ENCODE results near the gene BHLHE40.

Gene BHLHE40

DNA sequence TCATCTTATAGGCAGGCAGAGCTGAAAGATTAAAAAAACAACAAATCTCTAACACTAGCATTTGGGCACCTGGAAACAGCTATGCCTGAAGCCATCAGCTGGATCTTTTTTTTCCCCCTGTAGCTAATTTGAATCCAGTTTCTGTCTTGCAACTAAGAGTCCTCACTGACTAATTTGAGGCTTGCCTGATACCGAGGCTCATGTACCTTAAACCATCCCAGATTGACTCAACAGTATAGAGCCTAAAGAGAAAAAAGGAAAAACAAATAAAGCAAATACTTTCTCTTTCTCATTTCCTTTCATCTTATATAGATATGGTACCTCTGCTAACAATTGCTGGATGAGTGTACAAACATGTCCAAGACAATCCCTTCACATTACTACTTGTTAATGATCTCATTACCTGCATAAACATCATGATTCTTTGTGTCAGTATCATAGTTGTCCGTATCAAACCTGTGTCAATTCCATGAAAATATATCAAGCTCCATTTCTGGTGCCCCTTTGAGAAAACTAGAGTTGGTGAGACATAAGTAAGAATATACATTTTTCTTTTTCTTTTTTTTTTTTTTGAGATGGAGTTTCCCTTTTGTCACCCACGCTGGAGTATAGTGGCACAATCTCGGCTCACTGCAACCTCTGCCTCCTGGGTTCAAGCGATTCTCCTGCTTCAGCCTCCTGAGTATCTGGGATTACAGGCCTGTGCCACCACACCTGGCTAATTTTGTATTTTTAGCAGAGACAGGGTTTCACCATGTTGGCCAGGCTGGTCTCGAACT is 43.1 kb downstream of the BHLHE40 start:
- no peak for DNase-seq

DNA sequence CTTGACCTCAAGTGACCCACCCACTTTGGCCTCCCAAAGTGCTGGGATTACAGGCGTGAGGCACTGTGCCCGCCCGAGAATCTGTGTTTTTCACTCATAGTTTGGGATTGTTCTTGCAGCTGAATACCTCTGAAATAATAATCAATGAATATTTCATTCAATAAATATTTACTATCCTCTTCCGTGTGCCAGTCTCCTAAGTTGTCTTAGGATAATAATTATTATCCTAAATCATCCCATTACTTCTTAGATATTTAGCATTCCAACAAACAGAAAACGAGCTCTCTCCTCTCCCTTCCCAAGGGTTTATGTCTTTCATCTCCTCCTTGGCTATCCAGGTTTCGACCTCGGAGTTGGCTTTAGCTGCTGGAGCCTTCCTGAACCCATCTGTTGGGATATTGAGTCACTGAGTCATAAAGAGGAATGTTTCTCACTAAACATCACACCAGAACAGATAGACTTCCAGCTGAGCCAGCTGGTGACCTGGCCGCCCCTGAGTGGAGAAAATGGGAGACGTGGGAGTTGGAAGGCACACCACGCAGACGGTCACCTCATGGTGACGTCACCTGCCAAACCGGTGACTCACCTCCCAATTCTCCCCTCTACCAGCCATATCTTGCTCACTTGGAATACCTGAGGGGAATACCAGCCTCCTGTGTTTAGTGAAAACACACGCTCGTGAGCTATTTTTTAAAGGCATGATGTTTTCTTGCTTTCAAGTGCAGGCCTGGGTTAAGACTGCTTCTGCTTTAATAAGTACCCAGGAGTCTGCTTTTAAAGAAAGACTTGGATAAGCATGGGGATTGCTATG is 43.9 kb downstream of the BHLHE40 start:
- no peak for DNase-seq

DNA sequence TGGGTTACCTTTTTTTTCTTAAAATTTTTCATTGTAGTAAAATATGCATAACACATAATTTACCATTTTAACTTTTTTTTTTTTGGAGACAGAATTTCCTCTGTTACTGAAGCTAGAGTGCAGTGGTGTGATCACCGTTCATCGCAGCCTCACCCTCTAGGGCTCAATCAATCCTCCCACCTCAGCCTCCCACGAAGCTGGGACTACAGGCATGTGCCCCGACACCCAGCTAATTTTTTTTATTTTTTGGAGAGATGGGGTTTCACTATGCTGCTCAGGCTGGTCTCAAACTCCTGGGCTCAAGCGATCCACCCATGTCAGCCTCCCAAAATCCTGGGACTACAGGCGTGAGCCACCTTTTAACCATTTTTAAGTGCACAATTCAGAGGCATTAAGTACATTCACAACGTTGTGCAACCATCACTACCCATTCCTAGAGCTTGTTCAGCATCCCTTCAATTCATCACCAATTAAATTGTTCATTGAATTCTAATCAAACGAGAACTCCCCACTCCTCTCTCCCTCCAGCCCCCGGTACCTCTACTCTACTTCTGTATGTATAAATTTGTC is 44.6 kb downstream of the BHLHE40 start:
- DNase-seq, result no peak

DNA sequence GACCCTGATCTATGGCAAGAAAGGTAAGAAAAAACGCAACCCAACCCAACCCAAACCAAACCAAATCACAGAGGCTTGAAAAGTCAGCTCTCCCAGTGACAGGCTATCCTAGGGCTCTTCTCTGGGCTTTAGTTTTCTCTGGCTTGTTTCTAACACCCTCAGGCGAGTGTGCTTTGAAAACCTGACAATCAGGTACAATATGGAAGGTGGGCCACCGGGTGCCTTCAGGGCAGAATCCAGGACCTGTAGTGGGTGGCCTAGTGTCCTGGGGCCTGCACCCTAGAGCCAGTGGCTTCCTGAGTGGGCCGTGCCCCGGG is 46.8 kb downstream of the BHLHE40 start:
- DNase-seq, result no peak

DNA sequence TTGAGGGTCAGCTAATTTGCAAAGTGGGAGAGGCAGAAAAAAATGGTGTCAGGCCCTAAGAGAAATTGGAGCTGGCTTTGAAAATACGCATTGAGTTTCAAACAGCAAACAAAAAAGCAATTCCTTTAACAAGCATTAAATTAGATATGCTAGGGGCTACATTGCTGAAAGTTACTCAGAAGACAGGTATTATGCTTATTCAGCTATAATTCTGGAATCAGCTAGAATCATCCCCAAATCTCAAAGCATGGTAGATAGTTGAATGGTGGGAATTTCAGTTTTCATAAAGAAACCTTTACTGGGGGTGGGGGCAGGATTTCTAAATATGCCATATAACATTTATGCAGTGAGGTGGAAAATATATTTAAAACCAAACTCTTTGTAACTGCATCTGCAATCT is 50.5 kb downstream of the BHLHE40 start:
- no peak for DNase-seq

DNA sequence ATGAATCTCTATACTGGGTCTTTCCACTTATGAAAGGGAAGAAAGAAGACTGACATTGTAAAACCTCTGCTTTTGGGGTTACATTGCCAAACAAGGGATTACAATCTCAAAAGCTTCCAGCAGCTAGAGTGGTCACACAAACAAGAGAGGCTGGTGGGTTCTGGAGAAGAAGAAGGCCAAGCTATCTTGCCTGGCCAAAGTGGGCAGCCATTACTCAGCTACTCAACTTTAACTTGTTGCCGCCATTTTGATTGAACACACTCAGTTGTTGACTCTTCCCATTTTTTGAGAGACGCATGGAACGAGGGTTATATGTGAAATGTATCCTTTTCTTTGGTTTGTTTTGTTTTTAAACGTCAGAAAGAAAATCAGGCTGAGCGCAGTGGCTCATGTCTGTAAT is 50.9 kb downstream of the BHLHE40 start:
- DNase-seq, result no peak

DNA sequence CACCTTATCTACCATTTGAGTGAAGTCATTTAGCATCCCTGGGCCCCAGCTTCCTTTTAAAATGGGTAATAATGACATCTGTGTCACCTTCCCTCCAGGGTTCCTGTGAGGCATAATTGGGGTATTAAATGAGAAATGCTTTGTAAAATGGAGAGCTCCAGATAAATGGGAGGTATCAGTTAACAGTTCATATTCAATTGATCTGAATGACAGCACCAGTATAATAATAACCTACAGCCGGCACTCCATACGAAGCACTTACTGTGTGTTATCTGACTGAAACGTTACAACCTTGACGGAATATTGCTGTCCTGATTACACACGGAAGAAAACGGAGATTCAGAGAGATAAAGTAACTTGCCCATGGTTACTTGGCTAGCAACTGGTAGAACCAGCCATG is 53.6 kb downstream of the BHLHE40 start:
- DNase-seq, result no peak
